Spleen (tissue), 7 donors: ENCODE results near the gene AKAP5.

ENCODE experiments used
- CTCF ChIP-seq, 11 experiments: fragments of 200-600 bp in 7 of 11; fragments of 450-650 bp in 4 of 11; sonication (generic) in 4 of 11; IDR thresholded peaks in 8 of 11; conservative IDR thresholded peaks in 3 of 11; 1 replicate in 7 of 11; 2 replicates in 4 of 11; pipeline versions ENCODE4 v1.4.0 to v1.8.0; 2016 to 2021; ENCODE audit warnings: antibody characterized with exemption in 11 of 11, inconsistent platforms in 4 of 11, mild to moderate bottlenecking in 1 of 11
- POLR2A ChIP-seq, 3 donors: fragments of 450-650 bp; IDR thresholded peaks; one replicate each; pipeline ENCODE4 v1.5.1; 2017; ENCODE audit warnings: antibody characterized with exemption in 3 of 3, mild to moderate bottlenecking in 1 of 3
- POLR2AphosphoS5 ChIP-seq, 3 donors: sonication (generic); formaldehyde crosslinking; IDR thresholded peaks; one replicate each; pipeline ENCODE4 v1.5.1; 2017; ENCODE audit warnings: antibody characterized with exemption in 3 of 3
- donor health status: DM: no; HTN: no; CAD: no; lungs with moderate emphysema.
- donor health status: DM: no; HTN: no; CAD: no.
- donor health status: DM: no; HTN: no; CAD: no.

GRCh38 chr14:64501411-64502171 is 36.3 kb downstream of the AKAP5 start:
- TF ChIP-seq POLR2A (IDR thresholded peaks at IDR 0.05) (no peak), CTCF (IDR thresholded peaks at IDR 0.05 in 8 of 11, conservative IDR thresholded peaks at IDR 0.05 in 3 of 11) (no peak), POLR2AphosphoS5 (IDR thresholded peaks at IDR 0.05) (peak in 2 of 3 donors; percentile 37 to 43)
